ENCODE measurements around the gene CCDC184. TPM values are rescaled to one million over a fixed set of nuclear protein-coding genes. Genes with fewer than 3 reads are reported as not detected.

The CCDC184 gene
- total RNA-seq, 1 experiment from 2014 or later, result 0.13 TPM

GRCh38 chr12:48143898-48144297, 39.5 kb upstream of the CCDC184 start:
- H3K27ac Mint-ChIP-seq, result peak overlapping the region; percentile 84 to 93 (median 92)
- Histone ChIP-seq H2AK5ac (ENCODE audit: insufficient read length, low read length) (no peak overlapping the region), H3K4me1 (ENCODE audit: insufficient read depth, low read length) (peaks cover 10% of the 10 kb centered on the region), H3K9ac (ENCODE audit: extremely low read depth, insufficient read length, low read length) (no peak overlapping the region), H4K20me1 (ENCODE audit: control insufficient read depth, insufficient read depth, insufficient read length) (no peaks in the 10 kb centered on the region), H2BK5ac (ENCODE audit: insufficient read length, low read length) (no peak overlapping the region), H2BK120ac (ENCODE audit: low read depth, low read length, poor library complexity, severe bottlenecking) (no peak overlapping the region), H3T11ph (ENCODE audit: low read length) (no peak overlapping the region), H3K79me2 (ENCODE audit: insufficient read depth, low read length) (no peaks in the 10 kb centered on the region), H2BK20ac (ENCODE audit: low read depth, low read length, poor library complexity, severe bottlenecking) (no peak overlapping the region), H3K79me1 (ENCODE audit: insufficient read depth, low read depth, low read length, poor library complexity, severe bottlenecking) (no peaks in the 10 kb centered on the region), H4K91ac (ENCODE audit: insufficient read length, low read depth, low read length) (no peak overlapping the region), H3K4ac (ENCODE audit: low read depth, low read length) (no peak overlapping the region), H2BK15ac (ENCODE audit: low read depth, low read length) (no peak overlapping the region), H4K5ac (ENCODE audit: insufficient read length, low read depth, low read length) (no peak overlapping the region), H3K23ac (ENCODE audit: insufficient read length, low read depth, low read length) (no peak overlapping the region), H3K27me3 (ENCODE audit: insufficient read depth, low read length) (no peaks in the 10 kb centered on the region), H4K8ac (replicated peaks; ENCODE audit: insufficient read length, low read depth, low read length) (no peak overlapping the region), H3K27ac (ENCODE audit: insufficient read length, low read depth, low read length) (peak overlapping the region; percentile 83), H3K23me2 (ENCODE audit: insufficient read length, low read depth, low read length, poor library complexity, severe bottlenecking) (no peaks in the 10 kb centered on the region), H2AFZ (ENCODE audit: low read length) (no peak overlapping the region), H2BK12ac (ENCODE audit: insufficient read length, low read depth, low read length) (no peak overlapping the region), H3K9me3 (ENCODE audit: control insufficient read depth, low read depth, low read length) (no peaks in the 10 kb centered on the region), H3K18ac (ENCODE audit: insufficient read length, low read depth, low read length) (no peak overlapping the region), H3K14ac (ENCODE audit: insufficient read depth, low read length) (no peak overlapping the region), H3K4me2 (ENCODE audit: insufficient read depth, insufficient read length, low read length) (no peak overlapping the region), H3K56ac (ENCODE audit: insufficient read length, low read depth, low read length) (no peak overlapping the region)
- peaks cover 33 to 37% of the 10 kb centered on the region in 2 experiments for H3K4me1 Mint-ChIP-seq
- DNase-seq, result no peak
- peak overlapping the region in 1 of 2 experiments; percentile 8; a peak in 2 of 5 replicates for H3K4me3 Mint-ChIP-seq
- H3K9me3 Mint-ChIP-seq, result no peaks in the 10 kb centered on the region
- H3K27me3 Mint-ChIP-seq (ENCODE audit: low read depth), result no peaks in the 10 kb centered on the region
- TF ChIP-seq CTCF (conservative IDR thresholded peaks at IDR 0.05), result peak; percentile 36; the same call in 2 of the 3 replicates
- WGBS (ENCODE audit: extremely low coverage, insufficient read length, low lambda C conversion rate), result no CpG with 5 or more reads among the region's 2 CpGs
- H3K36me3 Mint-ChIP-seq (ENCODE audit: insufficient read depth in 1 of 3, low read depth in 3 of 3), result peaks cover 64 to 78% (median 77%) of the 10 kb centered on the region in 3 experiments

Measured in H9 (cell line).